GM18909 (cell line): ENCODE measurements around the gene SKAP2.

Source experiments
- ATAC-seq: cut with Tn5 transposase; IDR thresholded peaks from one replicate; pipeline ENCODE4 v1.9.1; 2021; ENCODE audit warnings: mild to moderate bottlenecking; ENCODE audit not compliant: unreplicated experiment, poor library complexity

SKAP2 gene

DNA sequence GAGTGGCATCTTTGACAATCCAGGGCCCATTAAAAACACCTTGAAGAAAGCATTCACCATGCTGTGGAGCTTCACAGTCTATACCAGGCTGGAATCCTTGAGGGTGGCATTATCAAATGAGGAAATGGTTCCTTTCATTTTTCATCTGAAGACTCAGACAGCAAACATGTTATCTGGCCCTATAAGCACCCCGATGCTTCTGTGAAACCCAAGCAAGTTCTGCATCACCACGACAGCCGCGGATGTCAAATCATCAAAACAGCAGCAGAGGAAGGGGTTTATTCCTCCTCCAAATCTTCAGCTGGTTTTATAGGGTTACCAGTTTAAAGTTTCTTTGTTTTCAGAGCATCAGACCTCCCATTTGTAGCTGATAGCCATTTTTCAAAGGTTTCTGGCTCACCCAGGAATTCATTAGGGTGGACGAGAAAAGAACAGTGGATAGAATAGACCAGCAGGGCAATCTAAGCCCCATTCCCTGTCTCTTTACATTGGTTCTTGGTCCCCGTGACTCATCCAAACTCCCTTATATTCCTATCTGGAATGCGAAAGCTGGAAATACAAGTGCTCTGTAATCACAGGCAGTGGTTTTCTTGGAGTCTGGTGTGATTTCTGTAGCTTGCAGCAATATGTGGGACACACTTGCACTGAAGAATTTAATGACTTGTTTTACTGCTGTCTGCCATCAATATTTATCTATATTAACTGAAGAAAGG, 217.9 kb downstream of the SKAP2 start:
- no peak for ATAC-seq

GRCh38 chr7:26645121-26645520, 219.3 kb downstream of the SKAP2 start:
- ATAC-seq, result no peak

DNA sequence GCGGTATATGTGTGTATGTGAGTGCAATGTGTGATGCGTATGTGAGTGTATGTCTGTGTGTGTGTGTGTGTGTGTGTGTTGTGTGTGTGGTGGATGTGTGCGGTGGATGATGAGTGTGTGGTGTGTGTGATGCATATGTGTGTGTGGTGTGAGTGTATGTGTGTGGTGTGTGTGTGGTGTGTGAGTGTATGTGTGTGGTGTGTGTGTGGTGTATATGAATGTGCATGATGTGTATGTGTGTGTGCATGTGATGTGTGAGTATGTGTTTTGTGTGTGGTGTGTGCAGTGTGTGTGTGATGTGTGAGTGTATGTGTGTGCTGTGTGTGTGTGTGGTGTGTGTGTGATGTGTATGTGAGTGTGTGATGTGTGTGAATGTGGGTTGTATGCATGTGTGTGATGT, 222.0 kb downstream of the SKAP2 start:
- ATAC-seq, result no peak

- ATAC-seq, result no peak
These were observed 224.7 kb downstream of the SKAP2 start for GRCh38 chr7:26639695-26640094.

- ATAC-seq, result no peak
These were observed 225.3 kb downstream of the SKAP2 start for GRCh38 chr7:26639111-26639510.

GRCh38 chr7:26638140-26638539, 226.2 kb downstream of the SKAP2 start:
- no peak for ATAC-seq

DNA sequence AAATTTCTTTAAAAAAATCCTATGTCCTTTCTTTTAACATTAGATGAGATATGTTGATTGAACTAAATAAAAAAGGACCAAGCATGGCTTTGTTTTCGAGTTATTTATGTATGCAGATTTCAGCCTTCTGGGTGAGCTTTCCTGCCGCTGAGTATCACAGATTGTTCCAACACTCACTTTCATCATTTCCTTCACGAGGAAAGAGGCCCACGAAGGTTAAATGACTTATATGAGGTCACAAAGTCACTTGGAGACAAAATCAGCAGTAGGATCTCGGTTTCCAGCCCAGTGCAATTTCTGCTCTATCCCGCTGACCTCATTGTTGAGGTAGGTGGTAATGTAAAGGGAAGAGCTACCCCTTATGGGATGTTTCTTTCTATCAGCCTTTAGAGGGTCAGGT, 226.8 kb downstream of the SKAP2 start:
- no peak for ATAC-seq

DNA sequence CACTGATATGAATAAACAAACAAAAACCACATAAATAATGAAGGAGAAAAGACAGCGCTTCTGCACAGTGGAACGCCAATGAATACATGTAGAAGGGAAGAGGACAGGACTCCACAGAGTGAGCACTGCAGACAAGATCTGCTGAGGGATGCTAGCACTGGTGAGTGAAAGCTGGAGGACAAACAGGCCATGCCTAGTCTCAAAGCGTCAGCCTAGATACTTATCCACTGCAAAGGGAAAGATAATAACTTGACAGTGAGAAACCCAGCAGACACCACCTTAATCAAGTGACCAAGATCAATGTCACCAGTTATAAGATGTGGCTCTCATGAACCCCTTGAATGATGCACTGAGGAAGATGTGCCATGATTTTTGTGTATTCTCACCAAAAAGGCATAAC, 227.6 kb downstream of the SKAP2 start:
- no peak for ATAC-seq

DNA sequence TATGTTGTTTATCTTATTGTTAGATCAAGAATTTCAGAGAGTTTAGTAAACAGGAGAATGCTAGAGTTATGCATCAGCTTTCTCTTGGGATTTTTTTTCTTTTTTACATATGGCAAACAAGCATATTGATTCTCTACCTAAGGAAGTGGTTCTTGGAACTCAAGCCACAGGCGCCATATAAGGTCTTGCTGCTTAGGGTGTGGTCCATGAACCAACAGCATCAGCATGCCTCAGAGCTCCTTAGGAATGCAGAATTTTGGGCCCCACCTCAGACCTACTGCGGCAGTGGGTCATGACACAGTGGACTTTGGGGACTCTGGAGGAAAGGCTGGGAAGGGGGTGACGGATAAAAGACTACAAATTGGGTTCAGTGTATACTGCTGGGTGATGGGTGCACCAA, 230.8 kb downstream of the SKAP2 start:
- no peak for ATAC-seq

DNA sequence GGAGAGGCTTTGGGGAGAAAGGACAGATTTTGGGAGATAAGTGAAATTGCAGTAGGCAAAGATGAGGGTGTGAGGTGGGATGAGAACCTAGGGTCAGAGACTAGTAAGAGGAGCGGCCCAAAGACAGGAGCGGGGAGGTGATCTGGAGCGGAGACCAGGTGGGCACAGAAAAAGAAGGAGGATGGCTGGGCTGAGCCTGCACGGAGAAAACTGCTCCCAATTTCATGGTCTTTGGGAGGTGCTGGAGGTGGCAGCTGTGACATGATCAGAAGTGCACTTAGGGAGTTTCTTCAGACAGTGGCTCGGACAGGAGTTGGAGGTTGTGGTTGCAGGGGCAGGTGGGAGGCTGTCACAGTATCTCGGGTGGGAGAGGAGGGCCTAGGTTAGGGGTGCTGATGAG, 232.8 kb downstream of the SKAP2 start:
- no peak for ATAC-seq

GRCh38 chr7:26630941-26631580, 233.3 kb downstream of the SKAP2 start:
- no peak for ATAC-seq

DNA sequence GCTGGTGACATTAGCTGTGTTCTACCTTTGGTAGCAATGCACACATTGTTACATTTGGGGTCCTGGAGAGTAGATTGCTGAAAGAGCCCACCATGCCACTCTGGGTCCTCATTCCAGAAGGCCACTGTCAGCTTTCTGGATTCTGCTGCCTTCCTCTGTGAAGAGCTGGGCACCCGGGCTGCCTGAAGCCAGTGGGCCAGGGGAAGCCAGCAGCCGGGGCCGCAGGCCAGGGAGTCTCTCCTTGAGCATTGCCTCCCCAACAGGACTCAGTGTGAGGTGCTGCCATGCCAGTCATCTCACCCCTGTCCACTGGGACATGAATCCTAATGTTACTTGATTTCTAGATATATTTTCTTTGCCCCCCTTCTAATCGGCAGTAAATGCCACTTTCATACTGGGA, 234.0 kb downstream of the SKAP2 start:
- ATAC-seq, result no peak

DNA sequence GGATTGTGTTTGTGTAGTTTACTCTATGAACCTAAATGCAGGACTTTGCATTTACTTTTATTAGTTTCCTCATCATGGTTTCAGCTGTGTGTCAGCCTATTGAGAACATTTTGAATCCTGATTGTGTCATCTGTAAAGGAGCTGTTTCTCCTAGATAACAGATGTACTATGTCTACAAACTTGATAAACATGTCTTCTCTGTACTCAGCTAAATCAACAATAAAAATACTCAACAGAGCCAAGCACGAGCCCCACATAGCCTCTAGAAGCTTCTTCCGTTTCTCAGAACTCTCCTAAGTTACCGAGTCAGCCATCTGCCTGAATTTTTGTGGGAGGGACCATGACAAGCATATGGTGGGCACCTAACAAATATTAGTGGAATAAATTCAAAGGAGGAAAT, 234.7 kb downstream of the SKAP2 start:
- no peak for ATAC-seq

GRCh38 chr7:26627891-26628341, 236.5 kb downstream of the SKAP2 start:
- no peak for ATAC-seq

DNA sequence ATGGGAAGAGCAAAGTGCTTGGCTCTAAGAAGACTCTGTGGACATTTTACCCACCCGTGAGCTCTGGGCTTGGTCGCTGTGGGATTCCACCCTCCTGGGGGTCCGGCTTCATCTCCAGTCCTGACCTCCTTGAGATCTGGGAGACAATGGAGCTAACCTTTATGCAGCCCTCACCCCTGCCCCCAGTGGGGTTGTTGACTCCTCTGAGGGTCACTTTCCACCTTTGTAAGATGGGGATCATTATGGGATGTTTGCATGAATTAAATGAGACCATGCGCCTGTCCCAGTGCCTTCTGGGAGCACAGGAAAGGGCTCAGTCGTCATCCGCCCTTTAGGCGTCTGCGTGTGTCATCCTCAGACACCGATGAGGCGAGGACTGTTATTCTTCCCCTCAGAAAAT, 237.2 kb downstream of the SKAP2 start:
- ATAC-seq, result no peak

DNA sequence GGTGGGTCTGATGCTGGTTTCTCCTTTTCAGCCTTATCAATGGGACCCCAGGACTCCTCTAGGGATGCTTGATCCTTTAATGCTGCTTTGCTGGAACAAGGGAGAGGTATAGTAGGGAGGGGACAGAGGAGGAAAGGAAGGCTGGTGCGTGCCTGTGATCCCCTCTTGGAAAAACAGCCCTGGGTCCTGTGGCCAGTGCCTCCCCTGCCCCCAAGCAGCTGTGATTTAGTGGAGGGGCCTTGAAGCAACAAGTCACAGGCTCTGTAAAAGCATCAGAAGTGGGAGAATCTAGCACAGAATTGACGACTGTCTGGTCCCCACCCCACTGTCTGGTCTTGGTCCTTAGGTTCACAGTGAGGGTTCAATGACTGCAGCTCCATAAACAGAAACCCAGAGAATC, 237.7 kb downstream of the SKAP2 start:
- ATAC-seq, result no peak

GRCh38 chr7:26626156-26626555, 238.2 kb downstream of the SKAP2 start:
- no peak for ATAC-seq

DNA sequence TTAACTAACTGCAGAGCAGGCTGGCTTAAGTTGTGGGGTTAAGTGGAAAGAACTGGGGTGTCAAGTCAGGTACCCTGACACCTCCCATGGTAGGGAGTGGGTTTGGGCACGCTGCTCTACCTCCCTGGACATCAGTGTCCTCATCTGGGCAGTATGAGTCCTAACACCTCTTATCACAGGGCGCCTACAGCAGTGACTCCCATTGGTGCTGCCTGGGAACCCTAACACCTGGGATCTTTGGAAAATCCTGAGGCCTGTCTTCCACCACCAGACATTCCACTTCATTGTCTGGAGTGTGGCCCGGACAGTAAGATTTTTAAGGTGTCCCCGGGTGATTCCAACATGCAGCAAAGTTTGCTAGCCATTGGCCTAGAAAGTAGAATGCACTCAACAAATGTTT, 239.1 kb downstream of the SKAP2 start:
- no peak for ATAC-seq

GRCh38 chr7:26624839-26625238, 239.6 kb downstream of the SKAP2 start:
- no peak for ATAC-seq

GRCh38 chr7:26624431-26624830, 240.0 kb downstream of the SKAP2 start:
- no peak for ATAC-seq

DNA sequence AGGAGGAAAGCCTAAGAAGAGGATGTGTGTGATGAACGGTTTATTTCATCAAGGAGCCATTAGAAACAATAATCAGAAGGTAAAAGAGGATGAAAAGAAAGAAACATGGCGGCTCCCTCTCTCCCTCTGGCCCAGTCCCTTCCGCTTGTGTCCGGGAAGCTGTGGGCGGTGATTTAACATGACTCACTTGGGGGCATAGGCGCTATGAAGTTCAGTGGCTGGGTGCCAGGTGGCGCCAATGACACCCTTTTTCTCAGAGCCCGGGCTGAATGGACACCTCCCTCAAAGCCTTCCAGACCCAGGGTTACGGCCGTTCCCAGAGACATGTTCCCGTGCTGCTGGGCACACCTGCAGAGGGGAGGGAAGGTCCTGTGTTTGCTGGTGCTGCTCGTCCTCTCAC, 244.0 kb downstream of the SKAP2 start:
- no peak for ATAC-seq

GRCh38 chr7:26619348-26619984, 244.9 kb downstream of the SKAP2 start:
- ATAC-seq, result no peak
